K562 (cell line): ENCODE data around the gene GDF15. TPM values are rescaled to one million over a fixed set of nuclear protein-coding genes. Genes with fewer than 3 reads are reported as not detected.

Experiments
- DNMT1 ChIP-seq: fragments of 450-650 bp; IDR thresholded peaks from 2 replicates; pipeline ENCODE4 v1.6.1; 2016; ENCODE audit warnings: antibody characterized with exemption, mild to moderate bottlenecking
- ELF4 ChIP-seq: fragments of 450-650 bp; formaldehyde crosslinking; IDR thresholded peaks from 2 replicates; pipeline ENCODE4 v1.4.0; 2022; ENCODE audit warnings: missing genetic modification characterization
- HIVEP1 ChIP-seq: fragments of 250-450 bp; sonication (Bioruptor Pico); IDR thresholded peaks from 2 replicates; pipeline ENCODE4 v1.4.0; 2020; ENCODE audit warnings: mild to moderate bottlenecking
- RAD21 ChIP-seq, 2 experiments: fragments of 250-450 bp in 1 of 2; fragments of 450-650 bp in 1 of 2; sonication (Bioruptor Pico) in 1 of 2; formaldehyde crosslinking in 1 of 2; IDR thresholded peaks in 1 of 2; conservative IDR thresholded peaks in 1 of 2; 2 replicates each; pipeline versions ENCODE4 v1.4.0 to v1.8.0; 2020 to 2022; ENCODE audit warnings: mild to moderate bottlenecking in 2 of 2, moderate library complexity in 1 of 2
- ZC3H8 ChIP-seq: fragments of 450-650 bp; IDR thresholded peaks from 2 replicates; pipeline ENCODE4 v1.6.1; 2017
- ZKSCAN1 ChIP-seq: fragments of 150-350 bp; IDR thresholded peaks from 2 replicates; pipeline ENCODE4 v1.6.1; 2016; ENCODE audit warnings: low read depth, low read length
- ZKSCAN3 ChIP-seq: fragments of 250-450 bp; sonication (Bioruptor Pico); IDR thresholded peaks from 2 replicates; pipeline ENCODE4 v1.4.0; 2020
- ZNF140 ChIP-seq: fragments of 250-450 bp; sonication (Bioruptor Pico); IDR thresholded peaks from 2 replicates; pipeline ENCODE4 v1.8.0; 2021; ENCODE audit warnings: moderate library complexity, mild to moderate bottlenecking, inconsistent platforms
- ZNF717 ChIP-seq: fragments of 250-450 bp; sonication (Bioruptor Pico); IDR thresholded peaks from 2 replicates; pipeline ENCODE4 v1.5.0; 2021
- polyA plus RNA-seq, 8 experiments: library from polyadenylated mRNA; depleted of rRNA in 4 of 8; stranded (reverse) in 5 of 8; unstranded in 3 of 8; fragments of >200 nt; fragmentation: Nextera tagmentation in 2 of 8; fragmentation: Illumina TruSeq in 1 of 8; extraction: Ambion mirVana in 2 of 8; extraction: Trizol in 1 of 8; gene quantifications; 2 replicates each; pipeline versions ENCODE4 v1.2.1 to v1.2.3, GENCODE V29; 2011 to 2014; ENCODE audit warnings: inconsistent platforms in 1 of 8, missing spikeins in 1 of 8
- total RNA-seq, 7 experiments: library from RNA; depleted of rRNA in 6 of 7; stranded (reverse); fragments of >200 nt in 6 of 7; fragmentation: Illumina TruSeq in 2 of 7; extraction: Trizol in 2 of 7; gene quantifications; 2 replicates each; pipeline versions ENCODE4 v1.2.1 to v1.2.3, GENCODE V29; 2011 to 2021; ENCODE audit warnings: low replicate concordance in 1 of 7
- TF ChIP-seq, protein P1 (sequence below): fragments of 150-350 bp; IDR thresholded peaks from 2 replicates; pipeline ENCODE4 v1.6.1; 2014; ENCODE audit warnings: low read depth, mild to moderate bottlenecking, low read length, borderline replicate concordance
- TF ChIP-seq, protein P2 (sequence below), 2 experiments: fragments of 450-650 bp in 1 of 2; sonication (generic) in 1 of 2; formaldehyde crosslinking in 1 of 2; IDR thresholded peaks; 2 replicates each; pipeline versions ENCODE4 v1.7.1 to v1.9.0; 2016 to 2022; ENCODE audit warnings: inconsistent platforms in 1 of 2, mild to moderate bottlenecking in 1 of 2, missing genetic modification reagents in 1 of 2

GDF15 gene
- total and polyA plus RNA-seq, 9 of the 15 experiments (the other 6 are each of a cell fraction or from before 2014, with no cell fraction given): 2.3 to 82.4 (median 12.5) TPM

DNA sequence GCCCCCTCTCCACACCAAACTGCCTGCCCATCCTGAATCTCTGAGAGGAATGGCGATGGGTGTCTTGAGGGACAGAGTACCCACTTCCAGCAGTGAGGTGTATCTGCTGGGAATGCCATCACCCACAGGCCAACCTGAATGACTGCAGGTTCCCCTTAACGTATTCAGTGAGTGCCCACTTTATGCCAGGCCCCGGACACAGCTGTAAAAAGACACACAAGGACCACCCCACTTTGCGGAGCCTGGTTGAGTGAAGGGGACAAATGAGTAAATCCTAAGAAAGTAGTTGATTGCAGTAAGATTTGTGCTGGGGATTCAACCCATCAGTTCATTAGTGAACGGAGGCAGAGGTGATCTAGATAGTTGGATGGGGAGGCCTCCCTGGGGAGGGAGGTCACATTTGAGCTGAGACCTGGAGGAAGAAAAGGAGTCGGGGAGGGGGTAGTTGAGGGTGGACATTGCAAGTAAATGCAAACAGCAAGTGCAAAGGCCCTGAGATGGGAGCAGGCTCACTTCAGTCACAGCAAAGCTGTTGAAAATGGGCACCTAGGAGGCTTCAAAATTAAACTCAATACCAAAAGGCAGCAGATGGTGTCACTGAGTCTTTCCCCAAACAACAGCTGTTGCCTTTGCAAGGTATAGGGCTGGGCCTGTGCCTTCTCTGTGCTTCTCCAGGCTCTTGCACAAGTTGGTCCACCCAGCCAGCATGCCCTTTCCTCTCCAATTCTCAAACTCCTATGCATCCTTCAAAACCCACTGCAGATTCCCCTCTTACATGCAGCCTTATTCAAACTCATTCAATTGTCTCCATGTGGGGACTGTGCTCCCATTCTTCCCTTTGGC lies 4.3 kb downstream of the GDF15 start (continued):
- TF ChIP-seq, protein P1, sequence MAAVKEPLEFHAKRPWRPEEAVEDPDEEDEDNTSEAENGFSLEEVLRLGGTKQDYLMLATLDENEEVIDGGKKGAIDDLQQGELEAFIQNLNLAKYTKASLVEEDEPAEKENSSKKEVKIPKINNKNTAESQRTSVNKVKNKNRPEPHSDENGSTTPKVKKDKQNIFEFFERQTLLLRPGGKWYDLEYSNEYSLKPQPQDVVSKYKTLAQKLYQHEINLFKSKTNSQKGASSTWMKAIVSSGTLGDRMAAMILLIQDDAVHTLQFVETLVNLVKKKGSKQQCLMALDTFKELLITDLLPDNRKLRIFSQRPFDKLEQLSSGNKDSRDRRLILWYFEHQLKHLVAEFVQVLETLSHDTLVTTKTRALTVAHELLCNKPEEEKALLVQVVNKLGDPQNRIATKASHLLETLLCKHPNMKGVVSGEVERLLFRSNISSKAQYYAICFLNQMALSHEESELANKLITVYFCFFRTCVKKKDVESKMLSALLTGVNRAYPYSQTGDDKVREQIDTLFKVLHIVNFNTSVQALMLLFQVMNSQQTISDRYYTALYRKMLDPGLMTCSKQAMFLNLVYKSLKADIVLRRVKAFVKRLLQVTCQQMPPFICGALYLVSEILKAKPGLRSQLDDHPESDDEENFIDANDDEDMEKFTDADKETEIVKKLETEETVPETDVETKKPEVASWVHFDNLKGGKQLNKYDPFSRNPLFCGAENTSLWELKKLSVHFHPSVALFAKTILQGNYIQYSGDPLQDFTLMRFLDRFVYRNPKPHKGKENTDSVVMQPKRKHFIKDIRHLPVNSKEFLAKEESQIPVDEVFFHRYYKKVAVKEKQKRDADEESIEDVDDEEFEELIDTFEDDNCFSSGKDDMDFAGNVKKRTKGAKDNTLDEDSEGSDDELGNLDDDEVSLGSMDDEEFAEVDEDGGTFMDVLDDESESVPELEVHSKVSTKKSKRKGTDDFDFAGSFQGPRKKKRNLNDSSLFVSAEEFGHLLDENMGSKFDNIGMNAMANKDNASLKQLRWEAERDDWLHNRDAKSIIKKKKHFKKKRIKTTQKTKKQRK: no peak
- no peak for TF ChIP-seq ZKSCAN3 (CRISPR knock-in tag)
- no peak for TF ChIP-seq ZNF717
- TF ChIP-seq ELF4: peak; percentile 76; the same call in 1 of the 2 replicates
- no peak for TF ChIP-seq RAD21 (CRISPR knock-in tag; conservative IDR thresholded peaks at IDR 0.05 in 1 of 2, IDR thresholded peaks at IDR 0.05 in 1 of 2)
- TF ChIP-seq, protein P2, sequence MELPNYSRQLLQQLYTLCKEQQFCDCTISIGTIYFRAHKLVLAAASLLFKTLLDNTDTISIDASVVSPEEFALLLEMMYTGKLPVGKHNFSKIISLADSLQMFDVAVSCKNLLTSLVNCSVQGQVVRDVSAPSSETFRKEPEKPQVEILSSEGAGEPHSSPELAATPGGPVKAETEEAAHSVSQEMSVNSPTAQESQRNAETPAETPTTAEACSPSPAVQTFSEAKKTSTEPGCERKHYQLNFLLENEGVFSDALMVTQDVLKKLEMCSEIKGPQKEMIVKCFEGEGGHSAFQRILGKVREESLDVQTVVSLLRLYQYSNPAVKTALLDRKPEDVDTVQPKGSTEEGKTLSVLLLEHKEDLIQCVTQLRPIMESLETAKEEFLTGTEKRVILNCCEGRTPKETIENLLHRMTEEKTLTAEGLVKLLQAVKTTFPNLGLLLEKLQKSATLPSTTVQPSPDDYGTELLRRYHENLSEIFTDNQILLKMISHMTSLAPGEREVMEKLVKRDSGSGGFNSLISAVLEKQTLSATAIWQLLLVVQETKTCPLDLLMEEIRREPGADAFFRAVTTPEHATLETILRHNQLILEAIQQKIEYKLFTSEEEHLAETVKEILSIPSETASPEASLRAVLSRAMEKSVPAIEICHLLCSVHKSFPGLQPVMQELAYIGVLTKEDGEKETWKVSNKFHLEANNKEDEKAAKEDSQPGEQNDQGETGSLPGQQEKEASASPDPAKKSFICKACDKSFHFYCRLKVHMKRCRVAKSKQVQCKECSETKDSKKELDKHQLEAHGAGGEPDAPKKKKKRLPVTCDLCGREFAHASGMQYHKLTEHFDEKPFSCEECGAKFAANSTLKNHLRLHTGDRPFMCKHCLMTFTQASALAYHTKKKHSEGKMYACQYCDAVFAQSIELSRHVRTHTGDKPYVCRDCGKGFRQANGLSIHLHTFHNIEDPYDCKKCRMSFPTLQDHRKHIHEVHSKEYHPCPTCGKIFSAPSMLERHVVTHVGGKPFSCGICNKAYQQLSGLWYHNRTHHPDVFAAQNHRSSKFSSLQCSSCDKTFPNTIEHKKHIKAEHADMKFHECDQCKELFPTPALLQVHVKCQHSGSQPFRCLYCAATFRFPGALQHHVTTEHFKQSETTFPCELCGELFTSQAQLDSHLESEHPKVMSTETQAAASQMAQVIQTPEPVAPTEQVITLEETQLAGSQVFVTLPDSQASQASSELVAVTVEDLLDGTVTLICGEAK (IDR thresholded peaks at IDR 0.05): no peak
- TF ChIP-seq, protein P2 (CRISPR knock-in tag; IDR thresholded peaks at IDR 0.05): no peak
- no peak for TF ChIP-seq ZNF140 (CRISPR knock-in tag)
- no peak for TF ChIP-seq DNMT1
- TF ChIP-seq ZKSCAN1: no peak
- TF ChIP-seq HIVEP1 (CRISPR knock-in tag): no peak
- no peak for TF ChIP-seq ZC3H8
